ENCODE results near the gene TMEM63C.
"Not testable (repeated sequence)": the region's sequence is repeated elsewhere in the genome, so short reads cannot be mapped to it uniquely, and the experiment has no call there.

The TMEM63C gene

GRCh38 chr14:77153802-77154201 is 27.8 kb upstream of the TMEM63C start:
- no peak for DNase-seq (ENCODE audit: extremely low read depth in 1 of 2, low read depth in 1 of 2)

- DNase-seq (ENCODE audit: extremely low read depth in 1 of 2, low read depth in 1 of 2) = no peak
Observed at GRCh38 chr14:77154421-77154820, 27.2 kb upstream of the TMEM63C start.

GRCh38 chr14:77155083-77155482 is 26.5 kb upstream of the TMEM63C start:
- DNase-seq (ENCODE audit: extremely low read depth in 1 of 2, low read depth in 1 of 2) = no peak

GRCh38 chr14:77157740-77158139 is 23.9 kb upstream of the TMEM63C start:
- DNase-seq (ENCODE audit: extremely low read depth in 1 of 2, low read depth in 1 of 2) = no peak

- DNase-seq (ENCODE audit: extremely low read depth in 1 of 2, low read depth in 1 of 2) = no peak
Observed at GRCh38 chr14:77158175-77158881, 23.3 kb upstream of the TMEM63C start.

GRCh38 chr14:77158882-77159255 is 22.7 kb upstream of the TMEM63C start:
- no peak for DNase-seq (ENCODE audit: extremely low read depth in 1 of 2, low read depth in 1 of 2)

GRCh38 chr14:77161011-77161410 is 20.6 kb upstream of the TMEM63C start:
- DNase-seq (ENCODE audit: extremely low read depth in 1 of 2, low read depth in 1 of 2) = no peak

GRCh38 chr14:77170045-77170444 is 11.6 kb upstream of the TMEM63C start:
- DNase-seq (ENCODE audit: extremely low read depth in 1 of 2, low read depth in 1 of 2) = no peak

GRCh38 chr14:77172916-77173315 is 8.7 kb upstream of the TMEM63C start:
- no peak for DNase-seq (ENCODE audit: extremely low read depth in 1 of 2, low read depth in 1 of 2)

GRCh38 chr14:77173911-77174617 is 7.5 kb upstream of the TMEM63C start:
- not testable (repeated sequence) for DNase-seq (ENCODE audit: extremely low read depth in 1 of 2, low read depth in 1 of 2)

GRCh38 chr14:77175843-77176242 is 5.8 kb upstream of the TMEM63C start:
- no peak for DNase-seq (ENCODE audit: extremely low read depth in 1 of 2, low read depth in 1 of 2)

- DNase-seq (ENCODE audit: extremely low read depth in 1 of 2, low read depth in 1 of 2) = no peak
Observed at GRCh38 chr14:77177702-77178101, 3.9 kb upstream of the TMEM63C start.

- DNase-seq (ENCODE audit: extremely low read depth in 1 of 2, low read depth in 1 of 2) = no peak
Observed at GRCh38 chr14:77178656-77179055, 2.9 kb upstream of the TMEM63C start.

GRCh38 chr14:77180726-77181602 is 634 bp upstream of the TMEM63C start:
- no peak for DNase-seq (ENCODE audit: extremely low read depth in 1 of 2, low read depth in 1 of 2)

- no peak for DNase-seq (ENCODE audit: extremely low read depth in 1 of 2, low read depth in 1 of 2)
Observed at GRCh38 chr14:77183896-77184295, 2.3 kb downstream of the TMEM63C start.

GRCh38 chr14:77184396-77185092 is 2.9 kb downstream of the TMEM63C start:
- DNase-seq (ENCODE audit: extremely low read depth in 1 of 2, low read depth in 1 of 2) = no peak

GRCh38 chr14:77185093-77185465 is 3.5 kb downstream of the TMEM63C start:
- no peak for DNase-seq (ENCODE audit: extremely low read depth in 1 of 2, low read depth in 1 of 2)

- DNase-seq (ENCODE audit: extremely low read depth in 1 of 2, low read depth in 1 of 2) = no peak
Observed at GRCh38 chr14:77186911-77187648, 5.5 kb downstream of the TMEM63C start.

- no peak for DNase-seq (ENCODE audit: extremely low read depth in 1 of 2, low read depth in 1 of 2)
Observed at GRCh38 chr14:77187649-77188012, 6.0 kb downstream of the TMEM63C start.

GRCh38 chr14:77189479-77189878 is 7.9 kb downstream of the TMEM63C start:
- DNase-seq (ENCODE audit: extremely low read depth in 1 of 2, low read depth in 1 of 2) = no peak
